Measurements from ENCODE around the gene CDS1.
"Not testable (repeated sequence)": the region's sequence is repeated elsewhere in the genome, so short reads cannot be mapped to it uniquely, and the experiment has no call there.

The CDS1 gene

GRCh38 chr4:84582988-84583875 lies at the start of gene CDS1:
Gene CDS1, plus strand, starts transcription at chr4:84583127. Its CDS starts 275 bp downstream, at chr4:84583402.
- no peak for DNase-seq (ENCODE audit: low read depth)

GRCh38 chr4:84535901-84536300 lies 47.0 kb upstream of the CDS1 start:
- no peak for DNase-seq (ENCODE audit: low read depth)

- no peak for DNase-seq (ENCODE audit: low read depth)
These were observed 37.8 kb upstream of the CDS1 start for GRCh38 chr4:84545093-84545492.

GRCh38 chr4:84547211-84547610 lies 35.7 kb upstream of the CDS1 start:
- no peak for DNase-seq (ENCODE audit: low read depth)

- not testable (repeated sequence) for DNase-seq (ENCODE audit: low read depth)
These were observed 33.7 kb upstream of the CDS1 start for GRCh38 chr4:84549191-84549590.

- no peak for DNase-seq (ENCODE audit: low read depth)
These were observed 20.8 kb upstream of the CDS1 start for GRCh38 chr4:84562156-84562555.

GRCh38 chr4:84563002-84563401 lies 19.9 kb upstream of the CDS1 start:
- no peak for DNase-seq (ENCODE audit: low read depth)

- no peak for DNase-seq (ENCODE audit: low read depth)
These were observed 17.0 kb upstream of the CDS1 start for GRCh38 chr4:84565951-84566350.

- no peak for DNase-seq (ENCODE audit: low read depth)
These were observed 14.4 kb upstream of the CDS1 start for GRCh38 chr4:84568496-84568895.

- DNase-seq (ENCODE audit: low read depth) = no peak
These were observed 13.9 kb upstream of the CDS1 start for GRCh38 chr4:84569009-84569408.

- DNase-seq (ENCODE audit: low read depth) = no peak
These were observed 9.4 kb upstream of the CDS1 start for GRCh38 chr4:84573385-84574068.

GRCh38 chr4:84574069-84574720 lies 8.7 kb upstream of the CDS1 start:
- no peak for DNase-seq (ENCODE audit: low read depth)

- DNase-seq (ENCODE audit: low read depth) = peak; percentile 47
These were observed 4.2 kb upstream of the CDS1 start for GRCh38 chr4:84578540-84579402.

GRCh38 chr4:84579403-84579776 lies 3.5 kb upstream of the CDS1 start:
- DNase-seq (ENCODE audit: low read depth) = no peak

- DNase-seq (ENCODE audit: low read depth) = no peak
These were observed 482 bp upstream of the CDS1 start for GRCh38 chr4:84582302-84582987.

- no peak for DNase-seq (ENCODE audit: low read depth)
These were observed 1.0 kb downstream of the CDS1 start for GRCh38 chr4:84583876-84584380.

GRCh38 chr4:84585251-84585650 lies 2.3 kb downstream of the CDS1 start:
- DNase-seq (ENCODE audit: low read depth) = no peak

- DNase-seq (ENCODE audit: low read depth) = no peak
These were observed 11.8 kb downstream of the CDS1 start for GRCh38 chr4:84594724-84595123.

GRCh38 chr4:84596826-84597225 lies 13.9 kb downstream of the CDS1 start:
- DNase-seq (ENCODE audit: low read depth) = no peak

GRCh38 chr4:84597450-84597849 lies 14.5 kb downstream of the CDS1 start:
- no peak for DNase-seq (ENCODE audit: low read depth)

- DNase-seq (ENCODE audit: low read depth) = no peak
These were observed 23.7 kb downstream of the CDS1 start for GRCh38 chr4:84606645-84607044.

Measured in fibroblast of the conjunctiva (primary cell).